Psoas muscle (tissue), 8 donors: ENCODE results near the gene OSBP2. TPM values are rescaled to one million over a fixed set of nuclear protein-coding genes. Genes with fewer than 3 reads are reported as not detected.

Experiments used
- ATAC-seq, 4 donors: fragments of 200-7000 bp; cut with Tn5 transposase; one replicate each; pipeline ENCODE4 v1.9.1; 2020; ENCODE audit warnings: moderate library complexity in 3 of 4, mild to moderate bottlenecking in 2 of 4
- DNase-seq, 2 donors: peaks; one replicate each; pipeline ENCODE4 v3.0.0-alpha.2; 2020
- H3K27ac ChIP-seq: fragments of 200-600 bp; one replicate; pipeline ENCODE4 v1.8.0; 2022
- H3K27me3 ChIP-seq, 3 donors: fragments of 200-600 bp in 1 of 3; one replicate each; pipeline versions ENCODE4 v1.6.1 to v1.8.0; 2013 to 2022; ENCODE audit warnings: low read length in 2 of 3, mild to moderate bottlenecking in 2 of 3, moderate library complexity in 1 of 3; ENCODE audit not compliant: insufficient read depth in 3 of 3
- H3K36me3 ChIP-seq, 2 donors: fragments of 200-600 bp in 1 of 2; one replicate each; pipeline versions ENCODE4 v1.6.1 to v1.8.0; 2013 to 2022; ENCODE audit warnings: low read depth in 1 of 2, mild to moderate bottlenecking in 1 of 2, moderate library complexity in 1 of 2; ENCODE audit not compliant: insufficient read depth in 1 of 2
- H3K4me1 ChIP-seq: fragments of 200-600 bp; one replicate; pipeline ENCODE4 v1.8.0; 2022
- H3K4me3 ChIP-seq: fragments of 200-600 bp; one replicate; pipeline ENCODE4 v1.8.0; 2022; ENCODE audit warnings: mild to moderate bottlenecking
- H3K9me3 ChIP-seq: fragments of 200-600 bp; one replicate; pipeline ENCODE4 v1.8.0; 2022
- CTCF ChIP-seq: fragments of 200-600 bp; IDR thresholded peaks from one replicate; pipeline ENCODE4 v1.8.0; 2022; ENCODE audit warnings: antibody characterized with exemption
- WGBS, 3 donors: extraction: QIAGEN DNeasy Blood & Tissue Kit; methylation state at CpG; one replicate each; pipeline versions ENCODE4 v1.1.6 to v1.1.7; 2013; 5-methylcytosine and 5-hydroxymethylcytosine counted together
- intact Hi-C, 2 donors: fragments of 100-400 bp; cut with DNase I; formaldehyde crosslinking; loops; one replicate each; pipeline versions ENCODE4 v1.11.0 to v1.14.2; 2022
- polyA plus RNA-seq, 3 donors: library from polyadenylated mRNA; stranded (reverse); fragments of 200-250 nt; gene quantifications; one replicate each; pipeline ENCODE4 v1.2.3, GENCODE V29; 2013
- total RNA-seq, 4 donors: library from RNA; stranded (reverse); fragmentation: NEBNext Ultra II Directional in 2 of 4; extraction: Animal tissue kit (Norgen Biotek cat#: 25700) in 2 of 4; gene quantifications; one replicate each; pipeline versions ENCODE4 v1.2.1 to v1.2.4, GENCODE V29; 2021 to 2023
- donor health status: healthy with polysubstance abuse.
- donor health status: DM: no; HTN: no; CAD: no; lungs with moderate emphysema.
- donor health status: Bipolar disorder and iron deficiency.
- donor health status: healthy.
- donor health status: DM: yes; HTN: yes; CAD: no.
- donor health status: DM: no; HTN: no; CAD: no.
- donor health status: DM: no; HTN: no; CAD: no.
- donor health status: DM: yes; HTN: yes; CAD: no.

OSBP2 gene
- total and polyA plus RNA-seq, 7 donors: 0.27 to 8.2 (median 2.5) TPM

- no peak overlapping the region for H3K27ac ChIP-seq
- intact Hi-C loops: no loop called here
- no peak overlapping the region for H3K4me3 ChIP-seq
- no peaks in the 10 kb centered on the region for H3K9me3 ChIP-seq
- H3K4me1 ChIP-seq: peaks cover 8% of the 10 kb centered on the region
- no peak for TF ChIP-seq CTCF
- H3K36me3 ChIP-seq: no peaks in the 10 kb centered on the region
- H3K27me3 ChIP-seq: no peaks in the 10 kb centered on the region
- 87 to 92% (median 88%) methylated on average over 13 of the region's 13 CpGs for WGBS, 3 donors
- DNase-seq (no peak), ATAC-seq (no peak)
These were observed 177.0 kb downstream of the OSBP2 start for GRCh38 chr22:30871391-30872284.

- WGBS, 3 donors: 86 to 89% (median 89%) methylated on average over 16 of the region's 16 CpGs
- no peak overlapping the region for H3K4me3 ChIP-seq
- no peak for DNase-seq
- no peaks in the 10 kb centered on the region for H3K36me3 ChIP-seq
- no peaks in the 10 kb centered on the region for H3K9me3 ChIP-seq
- H3K27ac ChIP-seq: no peak overlapping the region
- peaks cover 12% of the 10 kb centered on the region for H3K4me1 ChIP-seq
- TF ChIP-seq CTCF: no peak
- no peaks in the 10 kb centered on the region for H3K27me3 ChIP-seq
- intact Hi-C loops: no loop called here
- no peak for ATAC-seq
These were observed 177.8 kb downstream of the OSBP2 start for GRCh38 chr22:30872285-30873041.

GRCh38 chr22:30873086-30873650 is 178.5 kb downstream of the OSBP2 start:
- Histone ChIP-seq H3K36me3 (no peaks in the 10 kb centered on the region), H3K27ac (no peak overlapping the region), H3K4me1 (peaks cover 12% of the 10 kb centered on the region), H3K4me3 (no peak overlapping the region), H3K9me3 (no peaks in the 10 kb centered on the region), H3K27me3 (no peaks in the 10 kb centered on the region)
- WGBS, 3 donors: 95 to 97% (median 96%) methylated on average over 9 of the region's 9 CpGs
- no peak for ATAC-seq
- intact Hi-C loops: no loop called here
- TF ChIP-seq CTCF: no peak
- no peak for DNase-seq

- Histone ChIP-seq H3K27ac (no peak overlapping the region), H3K4me3 (no peak overlapping the region), H3K27me3 (no peaks in the 10 kb centered on the region), H3K36me3 (no peaks in the 10 kb centered on the region), H3K4me1 (peaks cover 12% of the 10 kb centered on the region), H3K9me3 (no peaks in the 10 kb centered on the region)
- intact Hi-C loops: no loop called here
- DNase-seq (no peak), ATAC-seq (no peak)
- no peak for TF ChIP-seq CTCF
- WGBS, 3 donors: 81 to 96% (median 94%) methylated on average over 7 of the region's 7 CpGs
These were observed 179.0 kb downstream of the OSBP2 start for GRCh38 chr22:30873661-30874060.
